Endothelial cell of umbilical vein (primary cell): ENCODE results near the gene MAP3K14. TPM values are rescaled to one million over a fixed set of nuclear protein-coding genes. Genes with fewer than 3 reads are reported as not detected.

Source experiments
- BruUV-seq: library from RNA; stranded (reverse); fragments of 400-500 nt; replicated peaks from 2 replicates; lab custom pipeline; 2021; lab: Mats Ljungman, UMichigan
- CTCF ChIA-PET: fragments of 300-600, 350-600 bp; sonication (Branson Sonifier 250); formaldehyde crosslinking; loops from one replicate; lab custom pipeline; 2021; ENCODE audit warnings: antibody characterized with exemption, inconsistent platforms; lab: Charles Lee
- POLR2A ChIA-PET: fragments of 300-600, 350-600 bp; sonication (Branson Sonifier 250); formaldehyde crosslinking; loops from one replicate; lab custom pipeline; 2021; ENCODE audit warnings: antibody characterized with exemption, inconsistent platforms; lab: Charles Lee
- DNase-seq: peaks from one replicate; pipeline ENCODE4 v3.0.0-alpha.2; 2011; ENCODE audit warnings: low read depth, low spot score
- FAIRE-seq: peaks from 2 replicates; lab custom pipeline; 2011; peaks lifted over from hg19 to GRCh38; lab: Jason Lieb, UNC
- H2AFZ ChIP-seq: 2 replicates; pipeline ENCODE4 v1.6.0; 2012; ENCODE audit warnings: low read depth, low read length, control low read depth, inconsistent platforms
- H3K27ac ChIP-seq: 2 replicates; pipeline ENCODE4 v1.5.1; 2011; ENCODE audit warnings: low read depth, mild to moderate bottlenecking, control low read depth, low read length, moderate library complexity; ENCODE audit not compliant: insufficient read depth
- H3K27me3 ChIP-seq, 2 experiments: 2 replicates each; pipeline versions ENCODE4 v1.6.0 to v1.6.1; 2011; ENCODE audit warnings: low read length in 2 of 2, mixed read lengths in 1 of 2; ENCODE audit not compliant: control insufficient read depth in 2 of 2, insufficient read depth in 2 of 2
- H3K36me3 ChIP-seq, 2 experiments: 2 replicates in 1 of 2; 3 replicates in 1 of 2; pipeline ENCODE4 v1.5.1; 2011; ENCODE audit warnings: low read length in 2 of 2, mild to moderate bottlenecking in 1 of 2, moderate library complexity in 1 of 2; ENCODE audit not compliant: control insufficient read depth in 2 of 2, insufficient read depth in 2 of 2; ENCODE audit errors: extremely low read depth in 1 of 2
- H3K4me1 ChIP-seq: 3 replicates; pipeline ENCODE4 v1.5.1; 2011; ENCODE audit warnings: mild to moderate bottlenecking, low read length; ENCODE audit not compliant: control insufficient read depth, insufficient read depth; ENCODE audit errors: extremely low read depth
- H3K4me2 ChIP-seq: 2 replicates; pipeline ENCODE4 v1.6.1; 2011; ENCODE audit warnings: low read length, control low read depth, mixed read lengths; ENCODE audit not compliant: insufficient read depth
- H3K4me3 ChIP-seq, 3 experiments: fragments of 200-600 bp in 1 of 3; sonication (generic), shearing (Covaris generic) in 1 of 3; replicated peaks in 1 of 3; 2 replicates each; pipeline ENCODE4 v1.5.1; 2011 to 2016; ENCODE audit warnings: control low read depth in 3 of 3, low read length in 3 of 3, mild to moderate bottlenecking in 2 of 3, inconsistent platforms in 1 of 3, low read depth in 1 of 3, moderate library complexity in 1 of 3; ENCODE audit not compliant: insufficient read depth in 1 of 3
- H3K79me2 ChIP-seq: 2 replicates; pipeline ENCODE4 v1.6.0; 2012; ENCODE audit warnings: low read length, inconsistent platforms; ENCODE audit not compliant: control insufficient read depth, insufficient read depth
- H3K9ac ChIP-seq: replicated peaks from 2 replicates; pipeline ENCODE3; 2011; ENCODE audit warnings: low read length, control low read depth; ENCODE audit not compliant: insufficient read depth; ENCODE audit errors: extremely low read depth
- H3K9me1 ChIP-seq: replicated peaks from 3 replicates; pipeline ENCODE4 v1.6.0; 2011; ENCODE audit warnings: mild to moderate bottlenecking, low read length; ENCODE audit not compliant: control insufficient read depth, insufficient read depth; ENCODE audit errors: extremely low read depth
- H3K9me3 ChIP-seq: replicated peaks from 2 replicates; pipeline ENCODE4 v1.5.1; 2012; ENCODE audit warnings: low read length, inconsistent platforms; ENCODE audit not compliant: control insufficient read depth, insufficient read depth
- H4K20me1 ChIP-seq: replicated peaks from 2 replicates; pipeline ENCODE3; 2011; ENCODE audit warnings: mild to moderate bottlenecking, low read length; ENCODE audit not compliant: control insufficient read depth, insufficient read depth; ENCODE audit errors: extremely low read depth
- CTCF ChIP-seq, 2 donors: IDR thresholded peaks; 1 replicate in 1 of 2; 2 replicates in 1 of 2; pipeline ENCODE4 v1.5.1; 2011; ENCODE audit warnings: low read length in 2 of 2, mild to moderate bottlenecking in 2 of 2, moderate library complexity in 2 of 2, control low read depth in 1 of 2, inconsistent platforms in 1 of 2, low read depth in 1 of 2; ENCODE audit not compliant: insufficient read depth in 1 of 2; ENCODE audit errors: extremely low read depth in 1 of 2
- EZH2 ChIP-seq: IDR thresholded peaks from 2 replicates; pipeline ENCODE4 v1.6.1; 2012; ENCODE audit warnings: borderline replicate concordance, low read depth, mild to moderate bottlenecking, moderate library complexity, low read length, inconsistent platforms; ENCODE audit not compliant: severe bottlenecking
- FOS ChIP-seq: IDR thresholded peaks from 2 replicates; pipeline ENCODE4 v1.6.1; 2011; ENCODE audit warnings: mild to moderate bottlenecking, low read length, moderate library complexity, borderline replicate concordance; ENCODE audit not compliant: insufficient read depth
- GATA2 ChIP-seq: IDR thresholded peaks from 2 replicates; pipeline ENCODE4 v1.7.0; 2011; ENCODE audit warnings: low read depth, mild to moderate bottlenecking, moderate library complexity, mixed read lengths, low read length; ENCODE audit not compliant: insufficient read length, insufficient read depth
- JUN ChIP-seq: IDR thresholded peaks from 2 replicates; pipeline ENCODE4 v1.6.1; 2011; ENCODE audit warnings: borderline replicate concordance, low read depth; ENCODE audit not compliant: insufficient read length, insufficient read depth
- MAX ChIP-seq: IDR thresholded peaks from 2 replicates; pipeline ENCODE4 v1.6.1; 2011; ENCODE audit not compliant: insufficient read depth, insufficient read length
- MYC ChIP-seq: IDR thresholded peaks from one replicate; pipeline ENCODE4 v1.6.1; 2011; ENCODE audit warnings: mild to moderate bottlenecking, low read depth, low read length
- POLR2A ChIP-seq: IDR thresholded peaks from 2 replicates; pipeline ENCODE4 v1.6.1; 2012; ENCODE audit warnings: low read depth, mild to moderate bottlenecking, control low read depth, low read length
- POLR2AphosphoS5 ChIP-seq: IDR thresholded peaks from 2 replicates; pipeline ENCODE4 v1.6.1; 2012; ENCODE audit warnings: low read depth, mild to moderate bottlenecking, control low read depth, low read length, moderate library complexity; ENCODE audit not compliant: insufficient read depth
- dilution Hi-C: fragments of 300-500 bp; cut with MboI; formaldehyde crosslinking; loops from one replicate; pipeline ENCODE4 v1.15.0; 2019; ENCODE audit warnings: low sequenced_read_pairs; ENCODE audit not compliant: extremely low pct_ligation_motif_present
- intact Hi-C: fragments of 100-400 bp; cut with micrococcal nuclease; formaldehyde crosslinking; loops from one replicate; pipeline ENCODE4 v1.10.0; 2022
- polyA plus RNA-seq, 4 experiments: library from polyadenylated mRNA; depleted of rRNA in 3 of 4; stranded (reverse) in 3 of 4; unstranded in 1 of 4; fragments of >200 nt; gene quantifications; 2 replicates each; pipeline versions ENCODE4 v1.2.1 to v1.2.3, GENCODE V29; 2011 to 2012; ENCODE audit warnings: missing spikeins in 1 of 4
- total RNA-seq: library from RNA; stranded (reverse); gene quantifications from 2 replicates; pipeline ENCODE4 v1.2.3, GENCODE V29; 2021

Gene MAP3K14
- total and polyA plus RNA-seq, 2 donors (not counting 3 experiments of a cell fraction or from before 2014, with no cell fraction given) = 5.4 to 9.8 TPM

GRCh38 chr17:45218895-45219661 is 97.7 kb downstream of the MAP3K14 start:
- ChIA-PET CTCF (interaction anchor here (0.5 to 7.1 kb wide), 51 partner anchors 8 to 730 kb away, joined by 3 to 107 read pairs (median 5); partner anchors contain the start of genes ACBD4, HEXIM1, HEXIM2 and MAP3K14), POLR2A (interaction anchor here (0.7 kb wide), 1 partner anchor 169 kb away, joined by 8 read pairs; no protein-coding TSS in a partner anchor)
- Histone ChIP-seq H3K9me3 (no peaks in the 10 kb centered on the region), H3K9me1 (no peaks in the 10 kb centered on the region), H2AFZ (peak overlapping the region; percentile 8), H3K27ac (no peak overlapping the region), H3K4me3 (no peak overlapping the region), H3K79me2 (no peaks in the 10 kb centered on the region), H3K9ac (no peak overlapping the region), H3K4me2 (no peak overlapping the region), H4K20me1 (no peaks in the 10 kb centered on the region), H3K27me3 (peaks cover 9 to 21% of the 10 kb centered on the region in 2 experiments), H3K36me3 (no peaks in the 10 kb centered on the region), H3K4me1 (no peaks in the 10 kb centered on the region)
- peak; percentile 74 for DNase-seq
- BruUV-seq = no TSS peak
- TF ChIP-seq JUN (no peak), EZH2 (no peak), FOS (no peak), POLR2AphosphoS5 (no peak), POLR2A (no peak), MAX (no peak), CTCF (IDR thresholded peaks at IDR 0.05; ENCODE audit: extremely low read depth in 1 of 2, insufficient read depth in 1 of 2, low read depth in 1 of 2, low read length in 2 of 2) (peak; percentile 86 to 92), GATA2 (peak; percentile 43), MYC (no peak)
- intact Hi-C loops (loop anchor here (1.0 to 2.0 kb wide), 3 partner anchors 16 to 210 kb away; no protein-coding TSS in a partner anchor), dilution Hi-C loops (no loop called here)
- peak; percentile 94 for FAIRE-seq

Other genes with a start within 250 kb of the MAP3K14 start
- gene PLCD3, start 184.5 kb downstream of the MAP3K14 start, total RNA-seq = 35.0 and 43.1 TPM in 2 replicates
- 30.4 and 42.0 TPM in 2 replicates for gene PLCD3, start 184.5 kb downstream of the MAP3K14 start, polyA plus RNA-seq
- 6.7 and 7.5 TPM in 2 replicates for gene ACBD4, start 181.3 kb downstream of the MAP3K14 start, total RNA-seq
- 4.5 and 4.7 TPM in 2 replicates for gene ACBD4, start 181.3 kb downstream of the MAP3K14 start, polyA plus RNA-seq
- gene HEXIM1, start 168.5 kb downstream of the MAP3K14 start, total RNA-seq = 20.0 and 20.6 TPM in 2 replicates
- 5.0 and 7.0 TPM in 2 replicates for gene HEXIM1, start 168.5 kb downstream of the MAP3K14 start, polyA plus RNA-seq
- 3.8 and 4.3 TPM in 2 replicates for gene HEXIM2, start 155.1 kb downstream of the MAP3K14 start, total RNA-seq
- 2.9 and 3.7 TPM in 2 replicates for gene HEXIM2, start 155.1 kb downstream of the MAP3K14 start, polyA plus RNA-seq
- 1.6 and 1.7 TPM in 2 replicates for gene FMNL1, start 95.1 kb downstream of the MAP3K14 start, total RNA-seq
- 0.30 and 0.95 TPM in 2 replicates for gene FMNL1, start 95.1 kb downstream of the MAP3K14 start, polyA plus RNA-seq
- gene SPATA32, start 54.9 kb downstream of the MAP3K14 start, total RNA-seq = not detected in 2 replicates
- gene SPATA32, start 54.9 kb downstream of the MAP3K14 start, polyA plus RNA-seq = not detected in 2 replicates
- 40.4 and 47.0 TPM in 2 replicates for gene ARHGAP27, start 115.8 kb upstream of the MAP3K14 start, total RNA-seq
- 21.0 and 26.3 TPM in 2 replicates for gene ARHGAP27, start 115.8 kb upstream of the MAP3K14 start, polyA plus RNA-seq
- gene PLEKHM1, start 173.7 kb upstream of the MAP3K14 start, total RNA-seq = 52.0 and 54.8 TPM in 2 replicates
- gene PLEKHM1, start 173.7 kb upstream of the MAP3K14 start, polyA plus RNA-seq = 29.7 and 36.5 TPM in 2 replicates